Smooth muscle cell of the brain vasculature (primary cell): ENCODE measurements around the gene MAD1L1.
"Not testable (repeated sequence)": the region's sequence is repeated elsewhere in the genome, so short reads cannot be mapped to it uniquely, and the experiment has no call there.

ENCODE experiments used
- DNase-seq: peaks from one replicate; pipeline ENCODE4 v3.0.0-alpha.2; 2012; ENCODE audit warnings: low read depth, low spot score

Gene MAD1L1

GRCh38 chr7:1868516-1869165 is 364.1 kb downstream of the MAD1L1 start:
- DNase-seq: no peak

GRCh38 chr7:1867370-1868260 is 365.1 kb downstream of the MAD1L1 start:
- DNase-seq: no peak

GRCh38 chr7:1866601-1867000 is 366.1 kb downstream of the MAD1L1 start:
- no peak for DNase-seq

GRCh38 chr7:1865571-1866255 is 367.0 kb downstream of the MAD1L1 start:
- no peak for DNase-seq

GRCh38 chr7:1865000-1865555 is 367.7 kb downstream of the MAD1L1 start:
- no peak for DNase-seq

- no peak for DNase-seq
Measured at GRCh38 chr7:1864161-1864940, 368.4 kb downstream of the MAD1L1 start.

GRCh38 chr7:1863091-1863900 is 369.4 kb downstream of the MAD1L1 start:
- DNase-seq: no peak

- DNase-seq: no peak
Measured at GRCh38 chr7:1862560-1862959, 370.2 kb downstream of the MAD1L1 start.

GRCh38 chr7:1861799-1862458 is 370.8 kb downstream of the MAD1L1 start:
- DNase-seq: no peak

GRCh38 chr7:1860881-1861798 is 371.6 kb downstream of the MAD1L1 start:
- DNase-seq: not testable (repeated sequence)

- DNase-seq: no peak
Measured at GRCh38 chr7:1859266-1860035, 373.3 kb downstream of the MAD1L1 start.

GRCh38 chr7:1858435-1859265 is 374.1 kb downstream of the MAD1L1 start:
- DNase-seq: no peak

- DNase-seq: no peak
Measured at GRCh38 chr7:1857487-1858421, 375.0 kb downstream of the MAD1L1 start.

- DNase-seq: no peak
Measured at GRCh38 chr7:1856888-1857441, 375.8 kb downstream of the MAD1L1 start.

GRCh38 chr7:1856161-1856887 is 376.4 kb downstream of the MAD1L1 start:
- DNase-seq: no peak
